ENCODE measurements around the gene MLLT6.

Gene MLLT6

DNA sequence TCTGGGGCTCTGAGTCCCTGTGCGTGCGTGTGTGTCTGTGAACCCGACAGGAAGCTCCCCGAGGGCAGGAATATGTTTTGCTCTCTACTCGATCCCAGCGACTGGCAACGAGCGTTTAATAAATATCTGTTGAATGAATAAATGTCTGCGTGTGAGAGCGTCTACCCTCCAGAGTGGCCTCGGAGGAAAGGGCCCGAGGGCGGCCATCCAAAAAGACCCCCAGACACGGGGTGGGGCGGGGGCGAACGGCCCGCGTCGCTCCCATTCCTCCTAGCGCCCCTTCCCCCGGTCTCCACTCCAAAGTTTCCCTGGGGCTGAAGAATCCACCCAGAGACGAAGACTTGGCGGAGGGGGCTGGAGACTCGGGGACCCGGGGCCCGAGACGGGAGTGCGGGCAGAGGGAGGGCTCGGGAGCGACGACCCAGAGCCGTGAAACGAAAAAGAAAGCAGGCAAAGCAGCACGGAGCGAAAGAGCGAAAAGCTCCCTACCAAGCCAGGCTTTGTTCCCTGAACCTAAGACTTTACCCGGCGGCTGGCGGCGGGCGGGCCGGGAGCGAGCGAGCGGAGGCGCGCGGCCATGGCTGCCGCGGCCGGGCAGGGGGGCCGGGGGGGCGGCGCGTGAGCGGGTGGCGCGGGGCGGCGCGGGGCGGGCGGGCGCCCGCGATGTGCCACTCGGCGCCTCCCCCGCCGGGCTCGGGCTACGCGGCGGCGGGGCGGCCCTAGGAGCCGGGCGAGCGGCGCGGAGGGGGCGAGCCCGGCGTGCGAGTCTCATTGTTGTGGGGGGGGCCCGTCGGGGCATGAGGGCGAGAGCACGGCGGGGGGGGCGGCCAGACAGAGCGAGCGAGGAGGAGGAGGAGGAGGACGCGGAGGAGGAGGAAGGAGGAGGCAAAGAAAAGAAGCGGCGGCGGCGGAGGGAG, at the start of gene MLLT6:
TSS of gene MLLT6 (plus strand) at position 668 of the 917 bp plus-strand sequence. CDS start 360 bp downstream, outside the sequence.
- Histone ChIP-seq H3K36me3 (ENCODE audit: insufficient read depth) (no peaks in the 10 kb centered on the region; the same call in 1 of the 2 replicates), H3K27ac (peak within 1 kb of the TSS; percentile 98), H3K4me1 (ENCODE audit: low read depth, poor library complexity, severe bottlenecking) (peaks cover 30% of the 10 kb centered on the region), H3K4me3 (IDR thresholded peaks at IDR 0.05; ENCODE audit: insufficient read depth, low read depth, low read length) (no peak within 1 kb of the TSS), H3K79me2 (ENCODE audit: insufficient read depth, low read depth) (peaks cover 36% of the 10 kb centered on the region), H2AFZ (ENCODE audit: low read depth) (peak within 1 kb of the TSS; percentile 51), H4K20me1 (ENCODE audit: insufficient read depth) (no peaks in the 10 kb centered on the region), H3K4me2 (peak within 1 kb of the TSS; percentile 98), H3K9ac (peak within 1 kb of the TSS; percentile 97), H3K27me3 (ENCODE audit: insufficient read depth, low read depth) (no peaks in the 10 kb centered on the region)
- TF ChIP-seq, protein P1, sequence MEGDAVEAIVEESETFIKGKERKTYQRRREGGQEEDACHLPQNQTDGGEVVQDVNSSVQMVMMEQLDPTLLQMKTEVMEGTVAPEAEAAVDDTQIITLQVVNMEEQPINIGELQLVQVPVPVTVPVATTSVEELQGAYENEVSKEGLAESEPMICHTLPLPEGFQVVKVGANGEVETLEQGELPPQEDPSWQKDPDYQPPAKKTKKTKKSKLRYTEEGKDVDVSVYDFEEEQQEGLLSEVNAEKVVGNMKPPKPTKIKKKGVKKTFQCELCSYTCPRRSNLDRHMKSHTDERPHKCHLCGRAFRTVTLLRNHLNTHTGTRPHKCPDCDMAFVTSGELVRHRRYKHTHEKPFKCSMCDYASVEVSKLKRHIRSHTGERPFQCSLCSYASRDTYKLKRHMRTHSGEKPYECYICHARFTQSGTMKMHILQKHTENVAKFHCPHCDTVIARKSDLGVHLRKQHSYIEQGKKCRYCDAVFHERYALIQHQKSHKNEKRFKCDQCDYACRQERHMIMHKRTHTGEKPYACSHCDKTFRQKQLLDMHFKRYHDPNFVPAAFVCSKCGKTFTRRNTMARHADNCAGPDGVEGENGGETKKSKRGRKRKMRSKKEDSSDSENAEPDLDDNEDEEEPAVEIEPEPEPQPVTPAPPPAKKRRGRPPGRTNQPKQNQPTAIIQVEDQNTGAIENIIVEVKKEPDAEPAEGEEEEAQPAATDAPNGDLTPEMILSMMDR (conservative IDR thresholded peaks at IDR 0.05; ENCODE audit: low read depth, low read length): no peak

DNA sequence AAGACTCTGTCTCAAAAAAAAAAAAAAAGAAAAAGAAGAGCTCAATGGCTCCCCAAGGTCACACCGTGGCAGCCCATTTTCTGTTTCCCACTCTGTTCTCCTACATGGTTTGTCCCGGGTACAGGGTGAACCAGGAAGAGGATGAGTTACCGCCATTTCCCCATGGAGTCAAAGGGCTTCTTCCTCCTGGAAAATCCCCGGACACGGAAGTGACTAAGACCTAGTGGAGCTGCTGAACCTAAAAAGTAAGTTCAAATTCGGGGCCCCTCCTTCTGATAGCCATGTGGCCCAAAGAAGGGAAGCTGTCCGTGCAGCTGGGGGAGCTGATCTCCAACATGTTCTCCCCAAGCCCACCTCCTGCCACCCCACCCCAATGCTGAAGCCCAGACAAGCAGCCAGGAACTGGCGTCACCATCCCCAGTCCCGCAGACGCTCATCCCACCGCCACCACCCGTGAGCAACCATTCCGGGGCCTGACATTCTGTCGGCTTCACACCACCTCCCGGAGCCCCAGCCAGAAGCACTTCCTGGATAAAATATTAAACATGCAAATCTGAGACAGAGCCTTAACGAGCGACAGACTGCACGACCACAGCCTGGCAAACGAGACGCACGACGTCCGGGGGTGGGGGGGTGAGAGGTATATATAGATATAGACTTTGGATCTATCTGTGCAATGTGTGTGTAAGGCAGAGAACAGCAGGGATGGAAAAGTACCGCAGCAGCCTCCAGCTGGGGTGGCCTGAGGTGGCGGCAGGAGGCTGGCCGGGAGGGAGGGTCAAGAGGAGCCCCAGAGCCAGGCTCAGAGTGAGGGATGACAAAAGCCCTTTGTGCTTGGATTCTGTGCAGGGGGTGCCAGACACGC, 47.9 kb upstream of the MLLT6 start:
- Histone ChIP-seq H3K27ac (no peak overlapping the region), H4K20me1 (ENCODE audit: insufficient read depth) (no peaks in the 10 kb centered on the region), H3K4me1 (ENCODE audit: low read depth, poor library complexity, severe bottlenecking) (peaks cover 6% of the 10 kb centered on the region), H3K79me2 (ENCODE audit: insufficient read depth, low read depth) (no peaks in the 10 kb centered on the region), H3K4me3 (IDR thresholded peaks at IDR 0.05; ENCODE audit: insufficient read depth, low read depth, low read length) (no peak overlapping the region), H3K36me3 (ENCODE audit: insufficient read depth) (no peaks in the 10 kb centered on the region), H3K27me3 (ENCODE audit: insufficient read depth, low read depth) (no peaks in the 10 kb centered on the region), H2AFZ (ENCODE audit: low read depth) (no peak overlapping the region), H3K4me2 (no peak overlapping the region), H3K9ac (no peak overlapping the region)
- TF ChIP-seq, protein P1 (conservative IDR thresholded peaks at IDR 0.05; ENCODE audit: low read depth, low read length): no peak

DNA sequence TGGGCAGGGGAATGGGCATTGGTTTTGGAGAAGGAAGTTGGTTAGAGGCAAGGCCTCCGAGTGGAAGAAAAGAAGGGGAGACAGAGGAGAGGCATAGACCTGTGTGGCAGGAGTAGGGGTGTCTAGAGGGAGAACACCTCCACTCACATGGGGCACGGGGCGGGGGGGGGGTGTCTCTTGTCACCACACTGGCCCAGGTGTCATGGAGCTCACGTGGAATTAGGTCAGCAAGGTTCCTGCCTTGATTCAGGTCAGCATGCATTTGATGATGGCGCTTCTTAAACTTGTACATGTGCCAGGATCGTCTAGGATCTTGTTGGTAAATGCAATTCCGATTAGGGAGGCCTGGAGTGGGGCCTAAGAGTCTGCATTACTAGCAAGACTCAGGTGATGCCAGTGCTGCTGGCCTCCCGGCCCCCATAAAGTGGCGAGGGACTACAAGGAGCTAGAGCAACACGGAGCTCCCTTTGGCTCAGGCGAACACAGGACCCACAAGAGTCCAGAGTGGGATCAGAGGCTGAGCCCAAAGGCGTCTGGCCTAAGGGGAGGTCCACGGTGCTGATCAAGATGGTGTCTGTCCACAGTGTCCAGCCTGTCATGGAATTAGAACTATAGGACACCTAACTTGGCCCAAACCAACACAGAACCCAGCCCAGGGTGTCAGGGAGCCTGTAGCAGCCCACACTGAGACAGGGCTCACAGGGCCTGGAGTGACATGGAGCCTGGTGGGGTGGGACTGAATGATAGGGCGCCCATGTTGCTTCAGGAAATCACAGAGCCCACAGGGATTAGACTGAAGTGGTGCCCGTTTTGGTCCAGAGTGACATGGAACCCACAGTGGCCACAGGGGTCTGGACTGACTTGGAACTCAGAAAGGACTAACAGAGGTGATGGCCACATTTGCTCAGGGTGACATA, 47.0 kb upstream of the MLLT6 start:
- Histone ChIP-seq H4K20me1 (ENCODE audit: insufficient read depth) (no peaks in the 10 kb centered on the region), H3K79me2 (ENCODE audit: insufficient read depth, low read depth) (no peaks in the 10 kb centered on the region), H2AFZ (ENCODE audit: low read depth) (no peak overlapping the region), H3K27me3 (ENCODE audit: insufficient read depth, low read depth) (no peaks in the 10 kb centered on the region), H3K9ac (no peak overlapping the region), H3K27ac (no peak overlapping the region), H3K36me3 (ENCODE audit: insufficient read depth) (no peaks in the 10 kb centered on the region), H3K4me3 (IDR thresholded peaks at IDR 0.05; ENCODE audit: insufficient read depth, low read depth, low read length) (no peak overlapping the region), H3K4me2 (no peak overlapping the region), H3K4me1 (ENCODE audit: low read depth, poor library complexity, severe bottlenecking) (peaks cover 10% of the 10 kb centered on the region)
- TF ChIP-seq, protein P1 (conservative IDR thresholded peaks at IDR 0.05; ENCODE audit: low read depth, low read length): no peak

All from KMS-11 (cell line).